Kidney (tissue), 14 donors: Measurements from ENCODE around the gene BTBD17. TPM values are rescaled to one million over a fixed set of nuclear protein-coding genes. Genes with fewer than 3 reads are reported as not detected.

Experiments used
- DNase-seq, 5 donors: peaks; one replicate each; pipeline ENCODE4 v3.0.0-alpha.2; 2013 to 2020
- FAIRE-seq: peaks from 2 replicates; lab custom pipeline; 2012; peaks lifted over from hg19 to GRCh38; lab: Jason Lieb, UNC
- H3K27ac ChIP-seq, 2 donors: one replicate each; pipeline ENCODE4 v1.7.0; 2013; ENCODE audit warnings: low read depth in 2 of 2, low read length in 2 of 2, inconsistent platforms in 1 of 2
- H3K27me3 ChIP-seq: one replicate; pipeline ENCODE4 v1.7.1; 2013; ENCODE audit warnings: low read length, inconsistent platforms; ENCODE audit not compliant: control insufficient read depth, insufficient read depth
- H3K36me3 ChIP-seq, 3 donors: one replicate each; pipeline versions ENCODE4 v1.7.0 to v1.7.1; 2013; ENCODE audit warnings: low read length in 3 of 3, control low read depth in 1 of 3, inconsistent platforms in 1 of 3; ENCODE audit not compliant: insufficient read depth in 3 of 3, control insufficient read depth in 2 of 3
- H3K4me1 ChIP-seq, 3 donors: one replicate each; pipeline versions ENCODE4 v1.7.0 to v1.7.1; 2013; ENCODE audit warnings: low read length in 3 of 3, inconsistent platforms in 1 of 3, low read depth in 1 of 3; ENCODE audit not compliant: control insufficient read depth in 2 of 3, insufficient read depth in 2 of 3
- H3K4me3 ChIP-seq, 3 donors: one replicate each; pipeline versions ENCODE4 v1.7.0 to v1.8.1; 2013; ENCODE audit warnings: low read length in 3 of 3, control low read depth in 1 of 3, inconsistent platforms in 1 of 3
- H3K9ac ChIP-seq, 3 donors: one replicate each; pipeline versions ENCODE4 v1.7.0 to v1.7.1; 2013; ENCODE audit warnings: low read length in 3 of 3, control low read depth in 1 of 3, inconsistent platforms in 1 of 3
- H3K9me3 ChIP-seq, 3 donors: one replicate each; pipeline versions ENCODE4 v1.7.0 to v1.7.1; 2013; ENCODE audit warnings: low read length in 3 of 3, control low read depth in 1 of 3, inconsistent platforms in 1 of 3; ENCODE audit not compliant: control insufficient read depth in 2 of 3, insufficient read depth in 1 of 3
- CTCF ChIP-seq: IDR thresholded peaks from 3 replicates; pipeline ENCODE4 v1.5.1; 2012; ENCODE audit warnings: mild to moderate bottlenecking, moderate library complexity, borderline replicate concordance; ENCODE audit not compliant: insufficient read depth; ENCODE audit errors: extremely low read depth
- intact Hi-C: fragments of 100-400 bp; cut with DNase I; formaldehyde crosslinking; loops from one replicate; pipeline ENCODE4 v1.11.1; 2022
- polyA plus RNA-seq: library from polyadenylated mRNA; stranded (reverse); fragments of 350-450 nt; fragmentation: Illumina TruSeq; extraction: RNeasy Lipid Tissue Mini Kit (QIAGEN cat#74804); gene quantifications from one replicate; pipeline ENCODE4 v1.2.3, GENCODE V29; 2014; ENCODE audit warnings: low read depth, low replicate concordance; ENCODE audit not compliant: insufficient read depth
- total RNA-seq: library from RNA; stranded (reverse); fragmentation: NEBNext Ultra II Directional; extraction: Animal tissue kit (Norgen Biotek cat#: 25700); gene quantifications from one replicate; pipeline ENCODE4 v1.2.1, GENCODE V29; 2021
- donor health status: control.
- donor health status: control.
- donor health status: control.
- donor health status: control.
- donor health status: control.
- donor health status: DM: yes; HTN: yes; CAD: no.
- donor health status: Normal renal cell carcinoma (clear cell type).

BTBD17 gene
- total and polyA plus RNA-seq, 2 donors from 2014 or later: not detected

GRCh38 chr17:74316220-74316619, 45.4 kb downstream of the BTBD17 start:
- no peak for DNase-seq
- Histone ChIP-seq H3K27me3 (no peaks in the 10 kb centered on the region), H3K9ac (no peak overlapping the region), H3K9me3 (peaks cover 0 to 2% (median 0%) of the 10 kb centered on the region in 3 donors), H3K4me1 (no peaks in the 10 kb centered on the region), H3K27ac (no peak overlapping the region), H3K36me3 (no peaks in the 10 kb centered on the region), H3K4me3 (no peak overlapping the region)
- no peak for TF ChIP-seq CTCF
- intact Hi-C loops: no loop called here
- FAIRE-seq: no peak

- no peak overlapping the region for H3K27ac ChIP-seq
- H3K9ac ChIP-seq: no peak overlapping the region
- no peak overlapping the region for H3K4me3 ChIP-seq
- no peak for TF ChIP-seq CTCF
- no peaks in the 10 kb centered on the region for H3K36me3 ChIP-seq
- no peak for FAIRE-seq
- DNase-seq: no peak
- H3K4me1 ChIP-seq: no peaks in the 10 kb centered on the region
- peaks cover 0 to 2% (median 0%) of the 10 kb centered on the region in 3 donors for H3K9me3 ChIP-seq
- H3K27me3 ChIP-seq: no peaks in the 10 kb centered on the region
- intact Hi-C loops: no loop called here
Measured at GRCh38 chr17:74314877-74315276, 46.8 kb downstream of the BTBD17 start.

GRCh38 chr17:74309902-74310301, 51.8 kb downstream of the BTBD17 start:
- intact Hi-C loops: loop anchor here (10.0 kb wide), 1 partner anchor 55 kb away; the partner anchor contains the start of genes BTBD17 and GPR142
- FAIRE-seq: no peak
- H3K27me3 ChIP-seq: no peaks in the 10 kb centered on the region

More at GRCh38 chr17:74309902-74310301, 51.8 kb downstream of the BTBD17 start:
- Histone ChIP-seq H3K4me3 (no peak overlapping the region), H3K9me3 (peaks cover 0 to 6% (median 0%) of the 10 kb centered on the region in 3 donors), H3K9ac (no peak overlapping the region), H3K36me3 (no peaks in the 10 kb centered on the region), H3K4me1 (no peaks in the 10 kb centered on the region), H3K27ac (no peak overlapping the region)
- DNase-seq: no peak
- TF ChIP-seq CTCF: no peak
